Vagina (tissue), 2 donors: ENCODE results near the gene LMBR1. TPM values are rescaled to one million over a fixed set of nuclear protein-coding genes. Genes with fewer than 3 reads are reported as not detected.
"Not testable (repeated sequence)": the region's sequence is repeated elsewhere in the genome, so short reads cannot be mapped to it uniquely, and the experiment has no call there.

Experiments
- DNase-seq, 2 donors: peaks; one replicate each; pipeline ENCODE4 v3.0.0-alpha.2; 2017; ENCODE audit errors: extremely low spot score in 2 of 2
- H3K27ac ChIP-seq: fragments of 200-600 bp; sonication (generic); one replicate; pipeline ENCODE4 v1.5.1; 2019
- H3K27me3 ChIP-seq: fragments of 200-600 bp; sonication (generic); one replicate; pipeline ENCODE4 v1.5.1; 2019
- H3K36me3 ChIP-seq, 2 donors: fragments of 200-600 bp; sonication (generic); one replicate each; pipeline ENCODE4 v1.5.1; 2017 to 2019
- H3K4me1 ChIP-seq: fragments of 200-600 bp; sonication (generic); one replicate; pipeline ENCODE4 v1.5.1; 2019
- H3K4me3 ChIP-seq, 2 donors: fragments of 200-600 bp; sonication (generic); 1 replicate in 1 of 2; 2 replicates in 1 of 2; pipeline ENCODE4 v1.5.1; 2016 to 2019
- H3K9me3 ChIP-seq: fragments of 200-600 bp; sonication (generic); one replicate; pipeline ENCODE4 v1.5.1; 2019
- CTCF ChIP-seq, 3 experiments: fragments of 450-650 bp in 2 of 3; fragments of 200-600 bp in 1 of 3; sonication (generic) in 1 of 3; IDR thresholded peaks; one replicate each; pipeline ENCODE4 v1.5.1; 2017 to 2019; ENCODE audit warnings: antibody characterized with exemption in 3 of 3, mild to moderate bottlenecking in 2 of 3, moderate library complexity in 2 of 3
- POLR2A ChIP-seq, 2 donors: fragments of 450-650 bp; IDR thresholded peaks; one replicate each; pipeline ENCODE4 v1.6.1; 2017; ENCODE audit warnings: antibody characterized with exemption in 2 of 2, mild to moderate bottlenecking in 2 of 2, moderate library complexity in 2 of 2
- POLR2AphosphoS5 ChIP-seq, 2 donors: sonication (generic); formaldehyde crosslinking; IDR thresholded peaks; one replicate each; pipeline ENCODE4 v1.9.0; 2017; ENCODE audit warnings: antibody characterized with exemption in 2 of 2, mild to moderate bottlenecking in 2 of 2, low read depth in 1 of 2; ENCODE audit not compliant: insufficient read depth in 1 of 2
- intact Hi-C: fragments of 100-400 bp; cut with DNase I; formaldehyde crosslinking; loops from one replicate; pipeline ENCODE4 v1.15.1; 2023
- total RNA-seq: library from RNA; depleted of rRNA; stranded (reverse); fragments of >200 nt; gene quantifications from one replicate; pipeline ENCODE4 v1.2.3, GENCODE V29; 2016

The LMBR1 gene
- total RNA-seq, 1 donor from 2014 or later: 45.7 TPM

- intact Hi-C loops: no loop called here
- DNase-seq: no peak
- no peak overlapping the region for H3K27ac ChIP-seq
- H3K9me3 ChIP-seq: peaks cover 3% of the 10 kb centered on the region
- no peaks in the 10 kb centered on the region for H3K27me3 ChIP-seq
- no peaks in the 10 kb centered on the region for H3K4me1 ChIP-seq
- H3K36me3 ChIP-seq: peaks cover 0 to 7% of the 10 kb centered on the region in 2 donors
- no peak overlapping the region for H3K4me3 ChIP-seq
- TF ChIP-seq CTCF (IDR thresholded peaks at IDR 0.05): no peak
- TF ChIP-seq POLR2AphosphoS5 (IDR thresholded peaks at IDR 0.05; ENCODE audit: insufficient read depth in 1 of 2, low read depth in 1 of 2): no peak
- TF ChIP-seq POLR2A (IDR thresholded peaks at IDR 0.05): no peak
These were observed 35.2 kb downstream of the LMBR1 start for GRCh38 chr7:156857757-156858156.

GRCh38 chr7:156854654-156855053, 38.3 kb downstream of the LMBR1 start:
- no peak for DNase-seq
- TF ChIP-seq POLR2A (IDR thresholded peaks at IDR 0.05): no peak
- no peak for TF ChIP-seq POLR2AphosphoS5 (IDR thresholded peaks at IDR 0.05; ENCODE audit: insufficient read depth in 1 of 2, low read depth in 1 of 2)
- intact Hi-C loops: no loop called here
- no peak overlapping the region for H3K4me3 ChIP-seq
- no peaks in the 10 kb centered on the region for H3K4me1 ChIP-seq
- H3K27ac ChIP-seq: no peak overlapping the region
- H3K36me3 ChIP-seq: no peaks in the 10 kb centered on the region
- no peaks in the 10 kb centered on the region for H3K27me3 ChIP-seq
- no peaks in the 10 kb centered on the region for H3K9me3 ChIP-seq

GRCh38 chr7:156848979-156849378, 44.0 kb downstream of the LMBR1 start:
- no peak for TF ChIP-seq POLR2AphosphoS5 (IDR thresholded peaks at IDR 0.05; ENCODE audit: insufficient read depth in 1 of 2, low read depth in 1 of 2)
- no peak for TF ChIP-seq CTCF (IDR thresholded peaks at IDR 0.05)
- TF ChIP-seq POLR2A (IDR thresholded peaks at IDR 0.05): no peak
- intact Hi-C loops: no loop called here
- no peak overlapping the region for H3K4me3 ChIP-seq
- H3K27me3 ChIP-seq: no peaks in the 10 kb centered on the region
- no peak overlapping the region for H3K27ac ChIP-seq
- DNase-seq: no peak
- H3K9me3 ChIP-seq: no peaks in the 10 kb centered on the region
- no peaks in the 10 kb centered on the region for H3K4me1 ChIP-seq
- H3K36me3 ChIP-seq: no peaks in the 10 kb centered on the region

GRCh38 chr7:156845379-156846101, 47.4 kb downstream of the LMBR1 start:
- H3K9me3 ChIP-seq: no peaks in the 10 kb centered on the region
- TF ChIP-seq CTCF (IDR thresholded peaks at IDR 0.05) (no peak), POLR2A (IDR thresholded peaks at IDR 0.05) (no peak), POLR2AphosphoS5 (IDR thresholded peaks at IDR 0.05; ENCODE audit: insufficient read depth in 1 of 2, low read depth in 1 of 2) (no peak)
- DNase-seq: no peak
- no peak overlapping the region for H3K4me3 ChIP-seq
- intact Hi-C loops: no loop called here
- H3K27ac ChIP-seq: no peak overlapping the region
- H3K4me1 ChIP-seq: no peaks in the 10 kb centered on the region
- H3K27me3 ChIP-seq: no peaks in the 10 kb centered on the region
- H3K36me3 ChIP-seq: no peaks in the 10 kb centered on the region

- intact Hi-C loops, H3K27ac ChIP-seq, H3K27me3 ChIP-seq, H3K36me3 ChIP-seq, DNase-seq, H3K4me1 ChIP-seq, H3K9me3 ChIP-seq, H3K4me3 ChIP-seq: not testable (repeated sequence)
These were observed 49.4 kb downstream of the LMBR1 start for GRCh38 chr7:156843582-156843981.

GRCh38 chr7:156843157-156843556, 49.8 kb downstream of the LMBR1 start:
- DNase-seq: no peak
- Histone ChIP-seq H3K36me3 (no peaks in the 10 kb centered on the region), H3K4me1 (no peaks in the 10 kb centered on the region), H3K27ac (no peak overlapping the region), H3K4me3 (no peak overlapping the region), H3K27me3 (no peaks in the 10 kb centered on the region), H3K9me3 (no peaks in the 10 kb centered on the region)
- TF ChIP-seq POLR2AphosphoS5 (IDR thresholded peaks at IDR 0.05; ENCODE audit: insufficient read depth in 1 of 2, low read depth in 1 of 2) (no peak), CTCF (IDR thresholded peaks at IDR 0.05) (no peak), POLR2A (IDR thresholded peaks at IDR 0.05) (no peak)
- intact Hi-C loops: no loop called here
